HG03432 (cell line): ENCODE results near the gene OR2Y1.
"Not testable (repeated sequence)": the region's sequence is repeated elsewhere in the genome, so short reads cannot be mapped to it uniquely, and the experiment has no call there.

ENCODE experiments used
- ATAC-seq: cut with Tn5 transposase; IDR thresholded peaks from one replicate; pipeline ENCODE4 v1.9.1; 2021; ENCODE audit warnings: mild to moderate bottlenecking, moderate library complexity; ENCODE audit not compliant: unreplicated experiment

The OR2Y1 gene

GRCh38 chr5:180740953-180741352 lies 1.1 kb upstream of the OR2Y1 start:
- not testable (repeated sequence) for ATAC-seq

DNA sequence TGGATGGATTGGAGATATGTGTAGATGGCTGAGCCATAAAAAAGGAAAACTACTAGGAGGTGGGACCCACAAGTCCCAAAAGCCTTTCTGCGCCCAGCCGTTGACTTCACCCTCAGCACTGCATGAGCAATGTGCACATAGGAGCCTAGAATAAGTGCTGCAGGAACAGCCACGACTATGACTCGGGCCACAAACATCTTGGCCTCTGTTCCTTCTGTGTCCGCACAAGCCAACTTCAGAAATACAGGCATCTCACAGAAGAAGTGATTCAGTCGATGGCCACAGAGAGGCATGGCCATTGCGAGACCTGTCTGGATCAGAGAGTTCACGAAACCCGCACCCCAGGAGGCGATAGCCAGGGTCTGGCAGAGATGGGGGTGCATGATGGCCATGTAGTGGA lies 587 bp downstream of the OR2Y1 start:
- ATAC-seq = no peak

DNA sequence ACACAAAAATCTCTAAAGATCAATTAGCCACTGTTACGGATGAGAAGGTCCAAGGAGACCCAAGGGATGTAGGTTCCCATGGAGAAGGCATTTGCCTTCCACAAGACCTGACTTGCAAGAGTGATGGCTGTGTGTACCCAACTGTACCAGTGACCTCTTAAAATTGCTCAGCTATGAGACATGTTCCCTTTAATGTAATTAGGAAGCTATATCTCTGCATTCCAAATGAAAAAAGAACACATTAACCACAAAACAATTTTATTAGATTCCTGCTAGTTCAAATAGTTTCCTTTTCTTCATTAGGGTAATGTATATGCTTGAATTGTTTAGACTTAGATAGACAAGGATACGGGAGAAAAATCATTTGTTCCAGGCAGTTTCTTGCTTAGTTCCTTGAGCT lies 3.3 kb downstream of the OR2Y1 start:
- no peak for ATAC-seq

GRCh38 chr5:180724944-180725343 lies 14.9 kb downstream of the OR2Y1 start:
- ATAC-seq = no peak

DNA sequence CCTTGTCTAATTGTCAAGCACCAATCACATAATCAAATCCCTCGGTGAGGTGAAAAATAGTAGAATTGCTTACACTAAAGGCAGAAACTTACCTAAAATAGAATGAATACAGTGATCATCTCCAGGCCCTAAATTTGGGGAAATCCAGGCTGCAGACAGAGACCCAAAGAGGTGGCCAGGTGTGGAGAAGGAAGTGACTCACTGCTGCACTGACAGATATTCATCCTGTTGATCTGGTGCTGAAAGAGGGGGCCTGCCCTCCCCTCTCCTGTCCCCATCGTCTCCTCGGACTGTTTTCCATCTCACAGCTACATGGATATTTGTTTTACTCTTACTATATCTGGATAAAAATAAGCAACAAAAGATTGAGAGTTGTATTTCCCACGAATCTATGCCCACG lies 15.9 kb downstream of the OR2Y1 start:
- ATAC-seq = no peak

DNA sequence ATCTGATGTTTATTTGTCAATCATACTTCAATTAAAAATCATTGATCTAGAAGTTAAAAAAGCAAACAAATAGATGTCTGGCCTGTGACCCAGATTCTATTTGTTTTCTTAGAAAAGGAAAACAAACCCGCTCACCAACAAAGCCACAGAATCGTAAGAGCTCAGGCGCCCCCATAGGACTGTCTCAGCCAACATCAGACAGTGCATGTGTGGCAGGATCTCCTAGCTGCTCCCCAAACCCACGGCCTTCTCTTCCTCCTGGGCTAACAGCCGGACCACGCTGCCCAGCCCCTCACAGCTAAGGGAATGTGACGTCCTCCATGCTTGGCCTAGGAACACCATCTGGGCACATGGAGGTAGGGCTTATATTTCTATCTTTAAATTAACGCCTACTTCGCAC lies 19.4 kb downstream of the OR2Y1 start:
- no peak for ATAC-seq

GRCh38 chr5:180719781-180720180 lies 20.1 kb downstream of the OR2Y1 start:
- ATAC-seq = no peak

DNA sequence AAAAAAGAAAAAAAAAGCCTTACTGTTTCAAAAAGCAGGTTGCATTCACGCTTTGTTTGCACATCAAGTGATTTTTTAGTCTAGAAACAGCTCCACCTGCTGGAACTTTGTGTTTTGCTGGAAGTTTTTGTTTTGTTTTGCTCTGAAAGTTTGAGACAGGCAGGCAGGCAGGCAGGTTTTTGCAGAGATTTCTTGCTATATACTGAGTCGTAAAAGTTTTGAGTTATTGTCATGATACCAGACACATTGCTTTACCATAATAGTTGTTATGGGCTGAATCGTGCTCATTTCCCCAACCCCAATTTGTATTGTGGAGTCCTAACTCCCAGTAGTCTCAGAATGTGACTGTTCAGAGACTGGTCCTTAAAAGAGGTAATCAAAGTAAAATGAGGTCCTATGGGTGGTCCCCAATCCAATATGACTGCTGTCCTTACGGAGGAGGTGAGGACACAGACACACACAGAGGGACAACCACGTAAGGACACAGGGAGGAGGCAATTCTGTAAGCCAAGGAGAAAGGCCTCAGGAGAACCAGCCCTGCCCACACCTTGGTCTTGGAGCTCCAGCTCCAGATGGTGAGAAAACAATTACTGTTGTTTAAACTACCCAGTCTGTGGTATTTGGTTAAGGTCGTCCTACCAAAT lies 20.9 kb downstream of the OR2Y1 start:
- ATAC-seq = no peak

GRCh38 chr5:180717989-180718388 lies 21.9 kb downstream of the OR2Y1 start:
- peak; percentile 77 for ATAC-seq

DNA sequence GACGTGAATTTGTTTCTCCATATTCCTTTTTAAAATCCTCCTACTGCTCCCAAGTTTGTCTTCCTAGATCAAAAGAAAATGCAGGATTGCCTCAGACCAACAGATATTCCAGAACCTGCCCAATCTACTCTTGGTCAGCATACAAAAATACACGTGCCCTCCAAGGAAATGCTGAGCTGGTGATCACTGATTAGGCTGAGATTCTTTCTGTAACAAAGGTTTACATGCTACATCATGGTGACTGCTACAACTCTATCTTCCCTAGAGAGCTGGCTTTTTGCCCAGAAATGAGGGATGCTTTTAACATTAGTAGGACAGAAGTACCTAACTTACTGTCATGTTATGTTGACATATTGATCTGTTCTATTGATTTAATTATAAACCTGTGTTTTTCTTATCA lies 35.5 kb downstream of the OR2Y1 start:
- ATAC-seq = no peak

GRCh38 chr5:180703912-180704311 lies 35.9 kb downstream of the OR2Y1 start:
- ATAC-seq = no peak

DNA sequence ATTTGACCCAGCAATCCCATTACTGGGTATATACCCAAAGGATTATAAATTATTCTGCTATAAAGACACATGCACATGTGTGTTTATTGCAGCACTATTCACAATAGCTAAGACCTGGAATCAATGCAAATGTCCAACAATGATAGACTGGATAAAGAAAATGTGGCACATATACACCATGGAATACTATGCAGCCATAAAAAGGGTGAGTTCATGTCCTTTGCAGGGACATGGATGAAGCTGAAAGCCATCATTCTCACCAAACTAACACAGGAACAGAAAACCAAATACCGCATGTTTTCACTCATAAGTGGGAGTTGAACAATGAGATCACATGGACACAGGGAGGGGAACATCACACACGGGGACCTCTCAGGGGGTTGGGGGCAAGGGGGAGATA lies 36.5 kb downstream of the OR2Y1 start:
- ATAC-seq = not testable (repeated sequence)

- not testable (repeated sequence) for ATAC-seq
Measured at GRCh38 chr5:180700440-180700839, 39.4 kb downstream of the OR2Y1 start.

- no peak for ATAC-seq
Measured at GRCh38 chr5:180699042-180699441, 40.8 kb downstream of the OR2Y1 start.

DNA sequence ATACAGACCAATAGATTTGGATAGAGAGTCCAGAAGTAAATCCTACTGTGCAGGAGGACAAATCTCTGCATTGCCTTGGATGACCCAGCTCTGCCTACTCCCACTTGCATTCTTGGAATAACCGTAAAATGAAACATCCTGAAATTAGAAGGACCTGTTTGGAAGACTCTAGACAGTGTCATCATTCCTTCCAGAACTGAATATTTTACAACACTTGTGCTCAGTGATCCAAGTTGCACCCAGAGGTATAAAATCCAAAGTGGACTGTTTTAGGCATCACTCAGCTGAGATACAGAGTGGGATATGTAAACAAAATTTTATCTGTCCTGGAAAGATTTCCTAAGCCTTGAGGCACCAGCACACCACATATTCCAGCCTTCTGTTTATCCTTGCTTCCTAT lies 43.7 kb downstream of the OR2Y1 start:
- no peak for ATAC-seq

GRCh38 chr5:180692429-180692828 lies 47.4 kb downstream of the OR2Y1 start:
- no peak for ATAC-seq

- no peak for ATAC-seq
Measured at GRCh38 chr5:180691046-180691445, 48.8 kb downstream of the OR2Y1 start.

- no peak for ATAC-seq
Measured at GRCh38 chr5:180690562-180690961, 49.3 kb downstream of the OR2Y1 start.

DNA sequence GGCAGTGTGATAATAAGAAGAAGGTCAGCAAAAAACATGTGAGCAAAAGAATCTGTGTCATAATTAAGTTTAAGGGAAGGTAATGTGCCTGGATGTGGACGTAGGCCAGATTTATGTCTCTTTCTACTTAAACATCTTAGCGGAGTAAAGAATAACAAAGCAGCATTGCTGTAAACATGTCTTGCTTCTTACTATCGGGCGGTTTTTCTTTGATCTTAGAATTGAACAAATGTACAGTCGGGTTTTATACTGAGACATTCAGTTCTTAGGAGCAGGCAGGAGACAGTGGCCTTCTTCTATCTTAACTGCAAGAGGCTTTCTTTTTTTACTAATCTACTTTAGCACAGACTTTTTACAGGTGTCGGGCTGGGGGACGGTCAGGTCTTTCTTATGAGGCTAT lies 50.1 kb downstream of the OR2Y1 start:
- no peak for ATAC-seq
